Measurements from ENCODE around the gene NSD1. TPM values are rescaled to one million over a fixed set of nuclear protein-coding genes. Genes with fewer than 3 reads are reported as not detected.

NSD1 gene
- total RNA-seq, 1 donor from 2014 or later = 178 TPM

DNA sequence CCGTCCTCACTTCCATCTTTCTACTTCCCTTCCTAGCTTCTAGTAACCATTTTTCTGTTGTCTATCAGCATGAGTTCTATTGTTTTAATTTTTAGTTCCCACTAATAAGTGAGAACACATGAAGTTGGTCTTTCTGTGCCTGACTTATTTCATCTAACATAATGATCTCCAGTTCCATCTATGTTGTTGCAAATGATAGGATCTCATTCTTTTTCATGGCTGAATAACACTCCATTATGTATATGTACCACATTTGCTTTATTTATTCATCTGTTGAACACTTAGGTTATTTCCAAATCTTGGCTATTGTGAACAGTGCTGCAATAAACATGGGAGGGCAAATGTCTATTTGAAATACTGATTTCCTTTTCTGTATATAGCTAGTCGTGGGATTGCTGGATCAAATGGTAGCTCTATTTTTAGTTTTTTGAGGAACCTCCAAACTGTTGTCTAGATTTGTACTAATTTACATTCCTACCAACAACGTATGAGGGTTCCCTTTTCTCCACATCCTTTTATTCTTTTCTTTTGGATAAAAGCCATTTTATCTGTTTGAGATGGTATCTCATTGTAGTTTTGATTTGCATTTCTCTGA is 50.3 kb downstream of the NSD1 start:
- TF ChIP-seq, protein P1, sequence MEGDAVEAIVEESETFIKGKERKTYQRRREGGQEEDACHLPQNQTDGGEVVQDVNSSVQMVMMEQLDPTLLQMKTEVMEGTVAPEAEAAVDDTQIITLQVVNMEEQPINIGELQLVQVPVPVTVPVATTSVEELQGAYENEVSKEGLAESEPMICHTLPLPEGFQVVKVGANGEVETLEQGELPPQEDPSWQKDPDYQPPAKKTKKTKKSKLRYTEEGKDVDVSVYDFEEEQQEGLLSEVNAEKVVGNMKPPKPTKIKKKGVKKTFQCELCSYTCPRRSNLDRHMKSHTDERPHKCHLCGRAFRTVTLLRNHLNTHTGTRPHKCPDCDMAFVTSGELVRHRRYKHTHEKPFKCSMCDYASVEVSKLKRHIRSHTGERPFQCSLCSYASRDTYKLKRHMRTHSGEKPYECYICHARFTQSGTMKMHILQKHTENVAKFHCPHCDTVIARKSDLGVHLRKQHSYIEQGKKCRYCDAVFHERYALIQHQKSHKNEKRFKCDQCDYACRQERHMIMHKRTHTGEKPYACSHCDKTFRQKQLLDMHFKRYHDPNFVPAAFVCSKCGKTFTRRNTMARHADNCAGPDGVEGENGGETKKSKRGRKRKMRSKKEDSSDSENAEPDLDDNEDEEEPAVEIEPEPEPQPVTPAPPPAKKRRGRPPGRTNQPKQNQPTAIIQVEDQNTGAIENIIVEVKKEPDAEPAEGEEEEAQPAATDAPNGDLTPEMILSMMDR (IDR thresholded peaks at IDR 0.05; ENCODE audit: unreplicated experiment) = no peak
- no peak overlapping the region for H3K4me3 Mint-ChIP-seq (ENCODE audit: low read depth)
- peak overlapping the region; percentile 12 for H3K27ac Mint-ChIP-seq
- peaks cover 7% of the 10 kb centered on the region for H3K36me3 Mint-ChIP-seq (ENCODE audit: insufficient read depth)
- peaks cover 9% of the 10 kb centered on the region for H3K4me1 Mint-ChIP-seq (ENCODE audit: low read depth)
- no peak for DNase-seq (ENCODE audit: low spot score, unreplicated experiment)
- no peaks in the 10 kb centered on the region for H3K9me3 Mint-ChIP-seq (ENCODE audit: low read depth)
- H3K27me3 Mint-ChIP-seq = no peaks in the 10 kb centered on the region

DNA sequence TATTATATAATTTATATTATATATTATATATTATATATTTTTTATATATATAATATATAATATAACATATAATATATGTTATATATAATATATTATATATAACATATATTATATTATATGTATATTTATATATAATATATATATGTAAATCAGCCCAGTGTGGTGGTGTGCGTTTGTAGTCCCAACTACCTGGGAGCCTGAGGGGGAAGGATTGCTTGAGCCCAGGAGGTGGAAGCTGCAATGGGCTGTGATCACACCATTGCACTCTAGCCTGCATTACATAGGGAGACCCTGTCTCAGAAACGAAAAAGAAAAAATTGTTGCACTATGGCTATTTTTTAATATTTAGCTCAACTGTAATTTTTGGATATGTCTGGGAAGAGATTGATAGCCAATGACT is 52.4 kb downstream of the NSD1 start:
- H3K4me1 Mint-ChIP-seq (ENCODE audit: low read depth) = peaks cover 2% of the 10 kb centered on the region
- no peak overlapping the region for H3K27ac Mint-ChIP-seq
- H3K4me3 Mint-ChIP-seq (ENCODE audit: low read depth) = no peak overlapping the region
- TF ChIP-seq, protein P1 (IDR thresholded peaks at IDR 0.05; ENCODE audit: unreplicated experiment) = no peak
- DNase-seq (ENCODE audit: low spot score, unreplicated experiment) = no peak
- no peaks in the 10 kb centered on the region for H3K9me3 Mint-ChIP-seq (ENCODE audit: low read depth)
- H3K36me3 Mint-ChIP-seq (ENCODE audit: insufficient read depth) = peaks cover 6% of the 10 kb centered on the region
- no peaks in the 10 kb centered on the region for H3K27me3 Mint-ChIP-seq

DNA sequence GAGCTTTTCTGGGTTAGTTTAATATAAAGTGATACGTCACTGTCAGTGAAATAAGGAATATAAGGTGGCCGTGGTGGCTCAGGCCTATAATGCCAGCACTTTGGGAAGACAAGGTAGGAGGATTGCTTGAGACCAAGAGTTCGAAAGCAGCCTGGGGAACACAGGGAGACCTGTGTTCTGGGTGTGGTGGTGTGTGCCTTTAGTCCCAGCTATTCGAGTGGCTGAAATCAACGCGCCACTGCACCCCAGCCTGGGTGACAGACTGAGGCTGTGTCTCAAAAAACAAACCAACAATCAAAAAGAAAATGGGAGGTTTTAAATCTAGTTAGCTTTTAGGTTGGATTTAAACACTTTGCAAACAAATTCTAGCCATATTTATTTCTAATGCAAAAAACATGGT is 53.1 kb downstream of the NSD1 start:
- no peak overlapping the region for H3K27ac Mint-ChIP-seq

DNA sequence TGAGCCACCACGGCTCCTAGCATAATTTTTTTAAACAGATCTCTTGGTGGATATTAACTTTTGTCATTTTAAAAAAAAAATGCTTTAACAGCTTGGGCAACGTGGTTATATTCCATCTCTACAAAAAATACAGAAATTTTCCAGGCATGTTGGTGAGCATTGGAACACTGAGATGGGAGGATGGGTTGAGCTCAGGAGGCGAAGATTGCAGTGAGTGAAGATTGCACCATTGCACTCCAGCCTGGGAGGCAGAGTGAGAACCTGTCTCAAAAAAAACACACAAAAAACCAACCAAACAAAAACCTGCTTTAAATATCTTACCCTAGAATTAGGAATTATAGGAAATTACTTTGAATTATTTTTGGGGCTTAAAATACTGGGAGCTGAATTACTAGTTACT is 55.2 kb downstream of the NSD1 start:
- H3K27me3 Mint-ChIP-seq = no peaks in the 10 kb centered on the region
- peaks cover 9% of the 10 kb centered on the region for H3K36me3 Mint-ChIP-seq (ENCODE audit: insufficient read depth)
- peaks cover 2% of the 10 kb centered on the region for H3K4me1 Mint-ChIP-seq (ENCODE audit: low read depth)
- no peak for DNase-seq (ENCODE audit: low spot score, unreplicated experiment)
- peak overlapping the region; percentile 45 for H3K27ac Mint-ChIP-seq
- H3K9me3 Mint-ChIP-seq (ENCODE audit: low read depth) = no peaks in the 10 kb centered on the region
- H3K4me3 Mint-ChIP-seq (ENCODE audit: low read depth) = no peak overlapping the region
- TF ChIP-seq, protein P1 (IDR thresholded peaks at IDR 0.05; ENCODE audit: unreplicated experiment) = no peak

More for the DNA sequence above, 53.1 kb downstream of the NSD1 start:
- Mint-ChIP-seq H3K4me1 (ENCODE audit: low read depth) (peaks cover 2% of the 10 kb centered on the region), H3K36me3 (ENCODE audit: insufficient read depth) (peaks cover 4% of the 10 kb centered on the region), H3K4me3 (ENCODE audit: low read depth) (no peak overlapping the region), H3K9me3 (ENCODE audit: low read depth) (no peaks in the 10 kb centered on the region), H3K27me3 (no peaks in the 10 kb centered on the region)
- TF ChIP-seq, protein P1 (IDR thresholded peaks at IDR 0.05; ENCODE audit: unreplicated experiment) = no peak
- DNase-seq (ENCODE audit: low spot score, unreplicated experiment) = no peak

DNA sequence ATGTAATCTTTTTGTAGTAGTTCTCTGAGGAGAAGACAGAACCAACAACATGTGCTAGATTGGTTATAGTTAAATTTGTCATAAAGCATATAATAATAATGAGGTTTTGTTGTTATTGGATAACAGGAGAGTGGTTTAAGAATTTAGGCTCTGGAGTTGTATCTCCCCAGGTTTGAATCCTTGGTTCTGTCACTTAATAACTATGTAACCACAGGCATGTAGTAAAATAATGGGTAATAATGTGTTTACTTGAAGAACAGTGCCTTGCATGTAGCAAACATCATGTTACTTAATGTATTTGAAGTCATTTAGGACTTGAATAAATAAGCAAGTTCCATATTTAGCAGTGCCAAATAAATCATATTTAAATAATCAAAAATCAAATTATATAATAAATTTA is 55.8 kb downstream of the NSD1 start:
- H3K36me3 Mint-ChIP-seq (ENCODE audit: insufficient read depth) = peaks cover 8% of the 10 kb centered on the region
- no peak for DNase-seq (ENCODE audit: low spot score, unreplicated experiment)
- H3K9me3 Mint-ChIP-seq (ENCODE audit: low read depth) = no peaks in the 10 kb centered on the region
- H3K27ac Mint-ChIP-seq = no peak overlapping the region
- no peaks in the 10 kb centered on the region for H3K27me3 Mint-ChIP-seq
- TF ChIP-seq, protein P1 (IDR thresholded peaks at IDR 0.05; ENCODE audit: unreplicated experiment) = no peak
- peaks cover 2% of the 10 kb centered on the region for H3K4me1 Mint-ChIP-seq (ENCODE audit: low read depth)
- no peak overlapping the region for H3K4me3 Mint-ChIP-seq (ENCODE audit: low read depth)

Data from progenitor cell of endocrine pancreas (in vitro differentiated cells).